ENCODE data around the gene CSH1. TPM values are rescaled to one million over a fixed set of nuclear protein-coding genes. Genes with fewer than 3 reads are reported as not detected.
"Not testable (repeated sequence)": the region's sequence is repeated elsewhere in the genome, so short reads cannot be mapped to it uniquely, and the experiment has no call there.

CSH1 gene
- total and polyA plus RNA-seq, 2 donors (not counting 3 experiments of a cell fraction or from before 2014, with no cell fraction given), result not detected

DNA sequence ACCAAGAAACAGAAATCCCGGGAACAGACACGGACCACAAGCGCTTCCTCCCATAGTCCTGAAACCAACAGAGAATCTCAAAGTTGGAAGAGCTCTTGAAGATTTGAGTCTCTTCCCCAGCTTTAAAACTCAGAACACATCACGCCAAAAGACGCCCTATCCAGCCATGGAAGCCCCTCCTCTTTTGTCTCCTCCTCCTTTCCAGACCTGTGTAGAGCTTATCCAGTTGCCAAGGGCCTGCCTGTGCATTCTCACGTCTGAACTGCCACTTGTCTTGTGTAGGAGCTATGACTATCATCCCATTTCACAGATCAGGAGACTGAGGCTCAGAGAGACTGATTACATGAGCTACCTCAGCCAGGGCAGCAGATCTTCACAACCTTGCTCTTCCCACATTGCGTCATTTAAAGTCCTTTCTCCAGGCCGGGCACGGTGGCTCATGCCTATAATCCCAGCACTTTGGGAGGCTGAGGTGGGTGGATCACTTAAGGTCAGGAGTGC, 13.7 kb downstream of the CSH1 start:
- FAIRE-seq; intact Hi-C loops (cut with micrococcal nuclease); H3K9ac ChIP-seq (replicated peaks; ENCODE audit: extremely low read depth, insufficient read depth, low read length); BruUV-seq (replicated peaks); H3K27ac ChIP-seq (ENCODE audit: insufficient read depth, low read depth, low read length); H2AFZ ChIP-seq (ENCODE audit: low read depth, low read length); dilution Hi-C loops (cut with MboI; ENCODE audit: extremely low pct_ligation_motif_present, low sequenced_read_pairs); H3K4me3 ChIP-seq (replicated peaks in 1 of 3; ENCODE audit: insufficient read depth in 1 of 3, low read depth in 1 of 3, low read length in 3 of 3); DNase-seq (ENCODE audit: low read depth, low spot score); H4K20me1 ChIP-seq (replicated peaks; ENCODE audit: control insufficient read depth, extremely low read depth, insufficient read depth, low read length); H3K4me2 ChIP-seq (ENCODE audit: insufficient read depth, low read length); POLR2A ChIA-PET; H3K27me3 ChIP-seq (ENCODE audit: control insufficient read depth in 2 of 2, insufficient read depth in 2 of 2, low read length in 2 of 2); H3K4me1 ChIP-seq (ENCODE audit: control insufficient read depth, extremely low read depth, insufficient read depth, low read length); H3K9me1 ChIP-seq (replicated peaks; ENCODE audit: control insufficient read depth, extremely low read depth, insufficient read depth, low read length); H3K79me2 ChIP-seq (ENCODE audit: control insufficient read depth, insufficient read depth, low read length); H3K9me3 ChIP-seq (replicated peaks; ENCODE audit: control insufficient read depth, insufficient read depth, low read length); H3K36me3 ChIP-seq (ENCODE audit: control insufficient read depth in 2 of 2, extremely low read depth in 1 of 2, insufficient read depth in 2 of 2, low read length in 2 of 2): not testable (repeated sequence)
- CTCF ChIA-PET, result interaction anchor here (0.5 to 2.5 kb wide), 4 partner anchors 8 to 361 kb away, joined by 3 to 19 read pairs (median 4); no protein-coding TSS in a partner anchor

DNA sequence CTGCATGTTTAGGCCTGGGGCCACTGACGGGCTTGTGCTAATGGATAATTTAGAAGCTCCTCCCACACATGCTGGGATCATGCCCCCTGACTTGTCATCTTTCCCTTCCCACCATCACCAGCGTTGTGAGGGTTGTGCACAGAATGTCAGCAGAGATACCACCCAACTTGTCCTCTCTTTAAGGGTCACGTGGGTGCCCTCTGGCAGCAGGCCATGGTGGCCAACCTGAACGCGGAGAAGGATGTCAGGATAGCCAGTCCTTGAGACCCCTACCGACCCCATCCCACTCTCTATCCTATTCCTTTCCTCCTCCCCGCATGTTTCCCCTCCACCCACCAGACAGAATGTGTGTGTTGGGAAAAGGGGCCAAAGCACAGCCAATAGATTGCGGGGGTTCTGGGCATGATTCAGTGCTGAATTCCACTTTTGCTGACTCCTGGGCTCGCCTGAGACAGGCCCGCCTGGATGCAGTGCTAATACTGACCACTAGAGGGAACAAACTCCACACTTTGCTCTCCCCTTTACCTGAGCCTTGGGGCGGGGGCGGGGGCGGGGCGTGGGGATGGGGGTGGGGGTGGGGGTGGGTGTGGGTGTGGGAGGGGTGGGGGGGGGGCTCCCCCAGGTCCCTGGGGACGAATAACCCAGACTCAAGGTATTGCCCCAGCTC, 14.3 kb downstream of the CSH1 start, which contains the start of gene GH2:
TSS of gene GH2 (minus strand) at position 10 of the 667 bp plus-strand sequence. CDS start 143 bp downstream, outside the sequence.
- peaks cover 0 to under 1% of the 10 kb centered on the region in 2 experiments for H3K27me3 ChIP-seq (ENCODE audit: control insufficient read depth in 2 of 2, insufficient read depth in 2 of 2, low read length in 2 of 2)
- H3K36me3 ChIP-seq (ENCODE audit: control insufficient read depth in 2 of 2, extremely low read depth in 1 of 2, insufficient read depth in 2 of 2, low read length in 2 of 2), result no peaks in the 10 kb centered on the region
- intact Hi-C loops (cut with micrococcal nuclease), result no loop called here
- BruUV-seq (replicated peaks), result no TSS peak
- no peaks in the 10 kb centered on the region for H3K9me3 ChIP-seq (replicated peaks; ENCODE audit: control insufficient read depth, insufficient read depth, low read length)
- no peak within 1 kb of the TSS for H3K9ac ChIP-seq (replicated peaks; ENCODE audit: extremely low read depth, insufficient read depth, low read length)
- dilution Hi-C loops (cut with MboI; ENCODE audit: extremely low pct_ligation_motif_present, low sequenced_read_pairs), result no loop called here
- TF ChIP-seq, protein P1, sequence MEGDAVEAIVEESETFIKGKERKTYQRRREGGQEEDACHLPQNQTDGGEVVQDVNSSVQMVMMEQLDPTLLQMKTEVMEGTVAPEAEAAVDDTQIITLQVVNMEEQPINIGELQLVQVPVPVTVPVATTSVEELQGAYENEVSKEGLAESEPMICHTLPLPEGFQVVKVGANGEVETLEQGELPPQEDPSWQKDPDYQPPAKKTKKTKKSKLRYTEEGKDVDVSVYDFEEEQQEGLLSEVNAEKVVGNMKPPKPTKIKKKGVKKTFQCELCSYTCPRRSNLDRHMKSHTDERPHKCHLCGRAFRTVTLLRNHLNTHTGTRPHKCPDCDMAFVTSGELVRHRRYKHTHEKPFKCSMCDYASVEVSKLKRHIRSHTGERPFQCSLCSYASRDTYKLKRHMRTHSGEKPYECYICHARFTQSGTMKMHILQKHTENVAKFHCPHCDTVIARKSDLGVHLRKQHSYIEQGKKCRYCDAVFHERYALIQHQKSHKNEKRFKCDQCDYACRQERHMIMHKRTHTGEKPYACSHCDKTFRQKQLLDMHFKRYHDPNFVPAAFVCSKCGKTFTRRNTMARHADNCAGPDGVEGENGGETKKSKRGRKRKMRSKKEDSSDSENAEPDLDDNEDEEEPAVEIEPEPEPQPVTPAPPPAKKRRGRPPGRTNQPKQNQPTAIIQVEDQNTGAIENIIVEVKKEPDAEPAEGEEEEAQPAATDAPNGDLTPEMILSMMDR (IDR thresholded peaks at IDR 0.05; ENCODE audit: extremely low read depth in 1 of 2, insufficient read depth in 1 of 2, low read depth in 1 of 2, low read length in 2 of 2), result peak; percentile 51 to 77
- TF ChIP-seq POLR2A (IDR thresholded peaks at IDR 0.05; ENCODE audit: low read depth, low read length) (no peak), MYC (IDR thresholded peaks at IDR 0.05; ENCODE audit: low read depth, low read length) (no peak), EZH2 (IDR thresholded peaks at IDR 0.05; ENCODE audit: borderline replicate concordance, low read depth, low read length, severe bottlenecking) (no peak)
- H3K4me3 ChIP-seq (replicated peaks in 1 of 3; ENCODE audit: insufficient read depth in 1 of 3, low read depth in 1 of 3, low read length in 3 of 3), result no peak within 1 kb of the TSS
- DNase-seq (ENCODE audit: low read depth, low spot score) (peak; percentile 39), FAIRE-seq (peak; percentile 71)
- H3K4me1 ChIP-seq (ENCODE audit: control insufficient read depth, extremely low read depth, insufficient read depth, low read length), result no peaks in the 10 kb centered on the region
- CTCF ChIA-PET, result interaction anchor here (0.5 to 2.5 kb wide), 4 partner anchors 8 to 29 kb away, joined by 3 to 19 read pairs (median 4); no protein-coding TSS in a partner anchor
- no peak within 1 kb of the TSS for H3K27ac ChIP-seq (ENCODE audit: insufficient read depth, low read depth, low read length)
- no peaks in the 10 kb centered on the region for H4K20me1 ChIP-seq (replicated peaks; ENCODE audit: control insufficient read depth, extremely low read depth, insufficient read depth, low read length)
- H3K9me1 ChIP-seq (replicated peaks; ENCODE audit: control insufficient read depth, extremely low read depth, insufficient read depth, low read length), result no peaks in the 10 kb centered on the region
- no peak within 1 kb of the TSS for H2AFZ ChIP-seq (ENCODE audit: low read depth, low read length)
- POLR2A ChIA-PET, result no interaction called here
- no peak within 1 kb of the TSS for H3K4me2 ChIP-seq (ENCODE audit: insufficient read depth, low read length)
- no peaks in the 10 kb centered on the region for H3K79me2 ChIP-seq (ENCODE audit: control insufficient read depth, insufficient read depth, low read length)

DNA sequence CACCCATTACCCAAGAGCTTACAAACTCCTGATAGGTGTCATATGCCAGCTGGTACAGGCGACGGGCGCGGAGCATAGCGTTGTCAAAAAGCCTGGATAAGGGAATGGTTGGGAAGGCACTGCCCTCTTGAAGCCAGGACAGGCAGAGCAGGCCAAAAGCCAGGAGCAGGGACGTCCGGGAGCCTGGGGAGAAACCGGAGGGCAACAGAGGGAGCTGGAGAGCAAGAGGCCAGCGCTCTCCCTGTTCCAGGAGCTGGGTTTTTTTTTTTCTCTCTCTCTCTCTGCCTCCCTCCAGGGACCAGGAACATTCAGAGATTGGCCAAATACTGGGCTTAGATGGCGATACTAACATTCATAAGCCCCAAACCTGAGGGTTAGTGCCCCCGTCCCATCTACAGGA, 15.0 kb downstream of the CSH1 start:
- H3K27me3 ChIP-seq (ENCODE audit: control insufficient read depth in 2 of 2, insufficient read depth in 2 of 2, low read length in 2 of 2); H3K79me2 ChIP-seq (ENCODE audit: control insufficient read depth, insufficient read depth, low read length); H3K4me2 ChIP-seq (ENCODE audit: insufficient read depth, low read length); H3K9ac ChIP-seq (replicated peaks; ENCODE audit: extremely low read depth, insufficient read depth, low read length); H3K36me3 ChIP-seq (ENCODE audit: control insufficient read depth in 2 of 2, extremely low read depth in 1 of 2, insufficient read depth in 2 of 2, low read length in 2 of 2); H3K27ac ChIP-seq (ENCODE audit: insufficient read depth, low read depth, low read length); H4K20me1 ChIP-seq (replicated peaks; ENCODE audit: control insufficient read depth, extremely low read depth, insufficient read depth, low read length); dilution Hi-C loops (cut with MboI; ENCODE audit: extremely low pct_ligation_motif_present, low sequenced_read_pairs); H3K4me3 ChIP-seq (replicated peaks in 1 of 3; ENCODE audit: insufficient read depth in 1 of 3, low read depth in 1 of 3, low read length in 3 of 3); BruUV-seq (replicated peaks); intact Hi-C loops (cut with micrococcal nuclease); DNase-seq (ENCODE audit: low read depth, low spot score); FAIRE-seq; POLR2A ChIA-PET; H3K4me1 ChIP-seq (ENCODE audit: control insufficient read depth, extremely low read depth, insufficient read depth, low read length); H3K9me1 ChIP-seq (replicated peaks; ENCODE audit: control insufficient read depth, extremely low read depth, insufficient read depth, low read length); H2AFZ ChIP-seq (ENCODE audit: low read depth, low read length); H3K9me3 ChIP-seq (replicated peaks; ENCODE audit: control insufficient read depth, insufficient read depth, low read length): not testable (repeated sequence)
- CTCF ChIA-PET, result interaction anchor here (0.7 to 2.5 kb wide), 5 partner anchors 15 to 65 kb away, joined by 3 to 19 read pairs (median 3); no protein-coding TSS in a partner anchor
